ENCODE data around the gene ZFP3. TPM values are rescaled to one million over a fixed set of nuclear protein-coding genes. Genes with fewer than 3 reads are reported as not detected.
"Not testable (repeated sequence)": the region's sequence is repeated elsewhere in the genome, so short reads cannot be mapped to it uniquely, and the experiment has no call there.

The ZFP3 gene
- total and polyA plus RNA-seq, 2 of the 4 experiments (the other 2 are of a cell fraction), result 0.54 to 0.75 TPM

GRCh38 chr17:5123343-5124124 is 45.3 kb downstream of the ZFP3 start:
- in situ Hi-C loops (cut with MboI; ENCODE audit: low sequenced_read_pairs), result no loop called here
- Histone ChIP-seq H3K9me3 (ENCODE audit: control insufficient read depth, insufficient read depth, low read length) (peaks cover 2% of the 10 kb centered on the region; the same call in 1 of the 2 replicates), H3K18ac (ENCODE audit: low read depth, low read length) (no peak overlapping the region), H2BK5ac (ENCODE audit: low read depth, low read length, poor library complexity, severe bottlenecking) (no peak overlapping the region), H3K27ac (ENCODE audit: insufficient read depth, low read length) (no peak overlapping the region), H4K8ac (ENCODE audit: low read depth in 2 of 2, low read length in 2 of 2) (no peak overlapping the region), H3K4me1 (ENCODE audit: control insufficient read depth, insufficient read depth, low read length) (no peaks in the 10 kb centered on the region), H2AK9ac (replicated peaks; ENCODE audit: low read depth, low read length, poor library complexity) (no peak overlapping the region), H3K27me3 (ENCODE audit: control insufficient read depth, insufficient read depth, low read length) (peaks cover 33% of the 10 kb centered on the region), H2AFZ (replicated peaks; ENCODE audit: low read length, poor library complexity) (peak overlapping the region; percentile 11), H2BK20ac (ENCODE audit: low read depth, low read length) (no peak overlapping the region), H4K5ac (ENCODE audit: low read depth, low read length) (no peak overlapping the region), H3K9me1 (ENCODE audit: insufficient read depth, low read length) (no peaks in the 10 kb centered on the region), H3K4me3 (ENCODE audit: insufficient read depth, low read depth, low read length) (no peak overlapping the region), H2BK15ac (ENCODE audit: low read depth, low read length) (no peak overlapping the region), H3K56ac (ENCODE audit: extremely low read depth, insufficient read depth, low read length) (no peak overlapping the region), H2AK5ac (ENCODE audit: low read depth, low read length) (no peak overlapping the region; the same call in 1 of the 2 replicates), H4K91ac (ENCODE audit: insufficient read depth, low read depth, low read length) (no peak overlapping the region), H3K4ac (ENCODE audit: low read depth, low read length) (no peak overlapping the region), H4K20me1 (ENCODE audit: insufficient read depth, low read length) (no peaks in the 10 kb centered on the region), H3K14ac (replicated peaks; ENCODE audit: low read depth, low read length) (no peak overlapping the region), H3K36me3 (ENCODE audit: control insufficient read depth, insufficient read depth, low read length) (no peaks in the 10 kb centered on the region), H2BK120ac (ENCODE audit: low read depth, low read length) (no peak overlapping the region), H3K79me1 (ENCODE audit: low read depth in 1 of 2, low read length in 2 of 2) (no peaks in the 10 kb centered on the region), H3K9ac (ENCODE audit: low read depth, low read length) (no peak overlapping the region), H3K23ac (ENCODE audit: low read depth, low read length) (no peak overlapping the region), H3K4me2 (ENCODE audit: low read depth, low read length) (no peak overlapping the region)
- intact Hi-C loops (cut with micrococcal nuclease), result no loop called here
- BruUV-seq (replicated peaks), result no TSS peak
- ChIA-PET CTCF (no interaction called here), POLR2A (ENCODE audit: unreplicated experiment) (no interaction called here)
- 57% methylated on average over 15 of the region's 53 CpGs; no CpG with 5 or more reads in 1 of the 2 experiments for WGBS, 2 experiments (ENCODE audit: extremely low coverage in 2 of 2, insufficient read length in 1 of 2)
- dilution Hi-C loops (cut with HindIII; ENCODE audit: low sequenced_read_pairs, unreplicated experiment), result no loop called here
- ATAC-seq (ENCODE audit: low read depth) (no peak; the same call in 1 of the 2 replicates), DNase-seq (no peak)
- TF ChIP-seq BHLHE40 (IDR thresholded peaks at IDR 0.05; ENCODE audit: low read depth, low read length) (no peak), RCOR1 (IDR thresholded peaks at IDR 0.05; ENCODE audit: insufficient replicate concordance, low read length) (no peak), MXI1 (IDR thresholded peaks at IDR 0.05; ENCODE audit: borderline replicate concordance, low read depth, low read length) (no peak), SMC3 (IDR thresholded peaks at IDR 0.05; ENCODE audit: low read depth, low read length) (no peak), MAZ (IDR thresholded peaks at IDR 0.05; ENCODE audit: borderline replicate concordance, low read depth, low read length) (no peak), RFX5 (IDR thresholded peaks at IDR 0.05; ENCODE audit: low read depth, low read length) (no peak)

GRCh38 chr17:5124125-5124760 is 46.0 kb downstream of the ZFP3 start:
- H2BK120ac ChIP-seq (ENCODE audit: low read depth, low read length); H3K9me3 ChIP-seq (ENCODE audit: control insufficient read depth, insufficient read depth, low read length); H3K79me1 ChIP-seq (ENCODE audit: low read depth in 1 of 2, low read length in 2 of 2); H2BK15ac ChIP-seq (ENCODE audit: low read depth, low read length); H3K4ac ChIP-seq (ENCODE audit: low read depth, low read length); H4K5ac ChIP-seq (ENCODE audit: low read depth, low read length); H3K4me1 ChIP-seq (ENCODE audit: control insufficient read depth, insufficient read depth, low read length); H3K4me3 ChIP-seq (ENCODE audit: insufficient read depth, low read depth, low read length); H4K20me1 ChIP-seq (ENCODE audit: insufficient read depth, low read length); H4K8ac ChIP-seq (ENCODE audit: low read depth in 2 of 2, low read length in 2 of 2); H3K4me2 ChIP-seq (ENCODE audit: low read depth, low read length); H3K14ac ChIP-seq (replicated peaks; ENCODE audit: low read depth, low read length); DNase-seq; CTCF ChIA-PET; H3K36me3 ChIP-seq (ENCODE audit: control insufficient read depth, insufficient read depth, low read length); H2BK5ac ChIP-seq (ENCODE audit: low read depth, low read length, poor library complexity, severe bottlenecking); H2BK20ac ChIP-seq (ENCODE audit: low read depth, low read length); H2AK9ac ChIP-seq (replicated peaks; ENCODE audit: low read depth, low read length, poor library complexity); H3K9me1 ChIP-seq (ENCODE audit: insufficient read depth, low read length); H3K9ac ChIP-seq (ENCODE audit: low read depth, low read length); H3K56ac ChIP-seq (ENCODE audit: extremely low read depth, insufficient read depth, low read length); H3K18ac ChIP-seq (ENCODE audit: low read depth, low read length); H3K23ac ChIP-seq (ENCODE audit: low read depth, low read length); H4K91ac ChIP-seq (ENCODE audit: insufficient read depth, low read depth, low read length); ATAC-seq (ENCODE audit: low read depth); in situ Hi-C loops (cut with MboI; ENCODE audit: low sequenced_read_pairs); POLR2A ChIA-PET (ENCODE audit: unreplicated experiment); intact Hi-C loops (cut with micrococcal nuclease); BruUV-seq (replicated peaks); H2AFZ ChIP-seq (replicated peaks; ENCODE audit: low read length, poor library complexity); dilution Hi-C loops (cut with HindIII; ENCODE audit: low sequenced_read_pairs, unreplicated experiment); H3K27ac ChIP-seq (ENCODE audit: insufficient read depth, low read length); H2AK5ac ChIP-seq (ENCODE audit: low read depth, low read length): not testable (repeated sequence)
- peaks cover 34% of the 10 kb centered on the region for H3K27me3 ChIP-seq (ENCODE audit: control insufficient read depth, insufficient read depth, low read length)
- 80% methylated on average over 1 of the region's 5 CpGs; no CpG with 5 or more reads in 1 of the 2 experiments for WGBS, 2 experiments (ENCODE audit: extremely low coverage in 2 of 2, insufficient read length in 1 of 2)
